Peyer's patch (tissue), 4 donors: ENCODE measurements around the gene MRPS7. TPM values are rescaled to one million over a fixed set of nuclear protein-coding genes. Genes with fewer than 3 reads are reported as not detected.

ENCODE experiments used
- DNase-seq, 3 donors: peaks; one replicate each; pipeline ENCODE4 v3.0.0-alpha.2; 2017 to 2019
- H3K27ac ChIP-seq, 4 donors: fragments of 200-600 bp; sonication (generic); one replicate each; pipeline ENCODE4 v1.5.1; 2016 to 2019
- H3K27me3 ChIP-seq, 2 donors: fragments of 200-600 bp; sonication (generic); one replicate each; pipeline ENCODE4 v1.5.1; 2019
- H3K36me3 ChIP-seq, 3 donors: fragments of 200-600 bp; sonication (generic); one replicate each; pipeline ENCODE4 v1.5.1; 2016 to 2019
- H3K4me1 ChIP-seq, 4 donors: fragments of 200-600 bp; sonication (generic); one replicate each; pipeline ENCODE4 v1.5.1; 2016 to 2019
- H3K4me3 ChIP-seq, 4 donors: fragments of 200-600 bp; sonication (generic); 1 replicate in 3 of 4; 2 replicates in 1 of 4; pipeline ENCODE4 v1.5.1; 2016 to 2019; ENCODE audit warnings: mild to moderate bottlenecking in 1 of 4
- H3K9me3 ChIP-seq, 4 donors: fragments of 200-600 bp; sonication (generic); one replicate each; pipeline ENCODE4 v1.5.1; 2016 to 2019; ENCODE audit warnings: mild to moderate bottlenecking in 1 of 4
- CTCF ChIP-seq, 6 experiments: fragments of 450-650 bp in 4 of 6; fragments of 200-600 bp in 2 of 6; sonication (generic) in 1 of 6; IDR thresholded peaks; one replicate each; pipeline ENCODE4 v1.5.1; 2017 to 2019; ENCODE audit warnings: antibody characterized with exemption in 6 of 6, mild to moderate bottlenecking in 3 of 6, moderate library complexity in 1 of 6
- POLR2A ChIP-seq, 2 donors: fragments of 450-650 bp; IDR thresholded peaks; one replicate each; pipeline ENCODE4 v1.5.1; 2017; ENCODE audit warnings: antibody characterized with exemption in 2 of 2, mild to moderate bottlenecking in 2 of 2, moderate library complexity in 2 of 2
- total RNA-seq, 4 donors: library from RNA; depleted of rRNA; stranded (reverse); fragments of >200 nt; gene quantifications; one replicate each; pipeline ENCODE4 v1.1.0, GENCODE V29; 2016

Gene MRPS7
- total RNA-seq, 4 donors from 2014 or later, result 23.9 to 53.6 (median 45.3) TPM

- no peak for DNase-seq
- H3K27ac ChIP-seq, result no peak overlapping the region
- H3K9me3 ChIP-seq, result no peaks in the 10 kb centered on the region
- no peak overlapping the region for H3K4me3 ChIP-seq
- H3K36me3 ChIP-seq, result peaks cover 0 to 40% (median 0%) of the 10 kb centered on the region in 3 donors
- no peak for TF ChIP-seq POLR2A (IDR thresholded peaks at IDR 0.05)
- no peaks in the 10 kb centered on the region for H3K27me3 ChIP-seq
- peaks cover 0 to 25% (median 9%) of the 10 kb centered on the region in 4 donors for H3K4me1 ChIP-seq
Measured at GRCh38 chr17:75265614-75266315, 4.1 kb downstream of the MRPS7 start.

- Histone ChIP-seq H3K9me3 (no peaks in the 10 kb centered on the region), H3K27ac (no peak overlapping the region), H3K4me1 (peaks cover 0 to 24% (median 8%) of the 10 kb centered on the region in 4 donors), H3K4me3 (no peak overlapping the region), H3K36me3 (peaks cover 0 to 40% (median 0%) of the 10 kb centered on the region in 3 donors), H3K27me3 (no peaks in the 10 kb centered on the region)
- TF ChIP-seq CTCF (IDR thresholded peaks at IDR 0.05) (no peak), POLR2A (IDR thresholded peaks at IDR 0.05) (no peak)
- no peak for DNase-seq
Measured at GRCh38 chr17:75266316-75267152, 4.9 kb downstream of the MRPS7 start.

- Histone ChIP-seq H3K27ac (no peak overlapping the region), H3K27me3 (no peaks in the 10 kb centered on the region), H3K9me3 (no peaks in the 10 kb centered on the region), H3K4me1 (peaks cover 0 to 27% (median 10%) of the 10 kb centered on the region in 4 donors), H3K4me3 (no peak overlapping the region), H3K36me3 (peaks cover 0 to 40% (median 0%) of the 10 kb centered on the region in 3 donors)
- TF ChIP-seq POLR2A (IDR thresholded peaks at IDR 0.05) (no peak), CTCF (IDR thresholded peaks at IDR 0.05) (no peak)
- no peak for DNase-seq
Measured at GRCh38 chr17:75267153-75267410, 5.4 kb downstream of the MRPS7 start.

GRCh38 chr17:75267411-75268232 lies 5.9 kb downstream of the MRPS7 start:
- Histone ChIP-seq H3K4me1 (peaks cover 0 to 28% (median 9%) of the 10 kb centered on the region in 4 donors), H3K4me3 (no peak overlapping the region), H3K9me3 (no peaks in the 10 kb centered on the region), H3K36me3 (peaks cover 0 to 40% (median 0%) of the 10 kb centered on the region in 3 donors), H3K27ac (no peak overlapping the region), H3K27me3 (no peaks in the 10 kb centered on the region)
- peak in 1 of 3 donors; percentile 69 for DNase-seq
- no peak for TF ChIP-seq POLR2A (IDR thresholded peaks at IDR 0.05)
- TF ChIP-seq CTCF (IDR thresholded peaks at IDR 0.05), result peak in 3 of 6 experiments; percentile 29 to 42 (median 39)

- peak overlapping the region; percentile 84 to 98 (median 94) for H3K4me3 ChIP-seq
- no peak for DNase-seq
- peaks cover 0 to 27% (median 9%) of the 10 kb centered on the region in 4 donors for H3K4me1 ChIP-seq
- no peaks in the 10 kb centered on the region for H3K27me3 ChIP-seq
- no peak for TF ChIP-seq POLR2A (IDR thresholded peaks at IDR 0.05)
- H3K27ac ChIP-seq, result peak overlapping the region; percentile 88 to 99 (median 96)
- no peaks in the 10 kb centered on the region for H3K9me3 ChIP-seq
- H3K36me3 ChIP-seq, result peaks cover 0 to 22% (median 0%) of the 10 kb centered on the region in 3 donors
Measured at GRCh38 chr17:75269844-75270217, 8.2 kb downstream of the MRPS7 start.

GRCh38 chr17:75270218-75270965 lies 8.7 kb downstream of the MRPS7 start:
- Histone ChIP-seq H3K27me3 (no peaks in the 10 kb centered on the region), H3K36me3 (peaks cover 0 to 18% (median 0%) of the 10 kb centered on the region in 3 donors), H3K4me1 (peaks cover 0 to 27% (median 9%) of the 10 kb centered on the region in 4 donors), H3K4me3 (peak overlapping the region; percentile 84 to 98 (median 94)), H3K9me3 (no peaks in the 10 kb centered on the region), H3K27ac (peak overlapping the region; percentile 88 to 99 (median 96))
- peak; percentile 66 to 81 (median 78) for DNase-seq
- peak in 4 of 6 experiments; percentile 3 to 37 (median 22) for TF ChIP-seq CTCF (IDR thresholded peaks at IDR 0.05)
- no peak for TF ChIP-seq POLR2A (IDR thresholded peaks at IDR 0.05)
